ENCODE data around the gene VEGFA. TPM values are rescaled to one million over a fixed set of nuclear protein-coding genes. Genes with fewer than 3 reads are reported as not detected.
"Not testable (repeated sequence)": the region's sequence is repeated elsewhere in the genome, so short reads cannot be mapped to it uniquely, and the experiment has no call there.

Gene VEGFA
- total RNA-seq, 1 donor from 2014 or later, result 261 TPM

DNA sequence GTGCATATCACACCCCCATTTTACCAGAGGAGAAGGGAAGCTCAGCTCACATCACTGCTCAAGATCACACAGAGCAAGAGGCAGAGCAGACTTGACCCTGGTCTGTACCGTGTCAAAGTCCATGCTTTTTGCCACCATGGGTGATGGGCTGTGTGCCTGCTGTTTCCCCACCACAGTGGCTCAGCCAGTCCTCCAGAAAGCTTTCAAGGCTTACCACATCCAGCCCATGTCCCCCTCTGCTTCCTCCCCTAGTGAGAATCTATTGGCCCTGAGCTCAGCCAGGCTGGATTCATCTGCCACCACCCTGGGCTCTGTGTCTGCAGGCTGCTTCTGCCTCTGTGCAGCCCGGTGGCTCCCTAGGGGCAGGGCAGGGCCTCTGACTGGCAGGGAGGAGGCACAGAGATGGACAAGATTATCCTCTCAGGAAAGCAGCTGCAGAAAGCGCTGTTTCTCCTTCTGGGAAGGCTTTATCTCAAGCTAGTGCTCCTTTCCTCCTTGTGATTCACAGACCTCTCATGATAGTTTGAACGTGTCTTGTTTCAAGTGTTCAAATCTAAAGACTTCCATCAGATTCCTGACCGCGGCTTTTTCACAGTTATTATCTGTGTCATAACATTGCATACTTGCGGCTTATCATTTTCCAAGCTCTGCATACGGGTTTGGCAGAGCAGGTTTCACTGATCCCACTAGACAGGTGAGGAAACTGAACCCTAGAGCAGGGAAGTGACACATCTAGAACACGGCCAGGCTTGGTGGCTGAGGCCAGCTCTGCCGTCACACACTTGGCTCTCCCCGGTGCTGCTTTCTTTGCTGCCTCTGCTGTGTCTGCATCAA is 37.4 kb downstream of the VEGFA start:
- intact Hi-C loops (cut with micrococcal nuclease), result no loop called here
- no peak for DNase-seq
- ATAC-seq, result peak; percentile 40

DNA sequence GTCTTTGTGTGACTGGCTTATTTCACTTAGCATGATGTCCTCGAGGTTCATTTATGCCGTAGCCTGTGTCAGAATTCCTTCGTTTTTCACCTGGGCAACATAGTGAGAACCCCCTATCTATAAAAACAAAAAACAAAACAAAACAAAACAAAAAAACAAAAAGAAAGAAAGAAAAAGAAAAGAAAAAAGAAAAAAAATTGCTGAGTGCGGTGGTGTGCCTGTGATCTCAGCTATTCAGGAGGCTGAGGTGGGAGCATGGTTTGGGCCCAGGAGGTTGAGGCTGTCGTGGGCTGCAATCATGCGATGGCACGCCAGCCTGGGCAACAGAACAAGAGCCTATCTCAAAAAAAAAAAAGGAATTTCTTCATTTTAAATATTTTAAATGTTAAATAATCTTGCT is 38.4 kb downstream of the VEGFA start:
- intact Hi-C loops (cut with micrococcal nuclease), result no loop called here
- DNase-seq (no peak), ATAC-seq (no peak)

DNA sequence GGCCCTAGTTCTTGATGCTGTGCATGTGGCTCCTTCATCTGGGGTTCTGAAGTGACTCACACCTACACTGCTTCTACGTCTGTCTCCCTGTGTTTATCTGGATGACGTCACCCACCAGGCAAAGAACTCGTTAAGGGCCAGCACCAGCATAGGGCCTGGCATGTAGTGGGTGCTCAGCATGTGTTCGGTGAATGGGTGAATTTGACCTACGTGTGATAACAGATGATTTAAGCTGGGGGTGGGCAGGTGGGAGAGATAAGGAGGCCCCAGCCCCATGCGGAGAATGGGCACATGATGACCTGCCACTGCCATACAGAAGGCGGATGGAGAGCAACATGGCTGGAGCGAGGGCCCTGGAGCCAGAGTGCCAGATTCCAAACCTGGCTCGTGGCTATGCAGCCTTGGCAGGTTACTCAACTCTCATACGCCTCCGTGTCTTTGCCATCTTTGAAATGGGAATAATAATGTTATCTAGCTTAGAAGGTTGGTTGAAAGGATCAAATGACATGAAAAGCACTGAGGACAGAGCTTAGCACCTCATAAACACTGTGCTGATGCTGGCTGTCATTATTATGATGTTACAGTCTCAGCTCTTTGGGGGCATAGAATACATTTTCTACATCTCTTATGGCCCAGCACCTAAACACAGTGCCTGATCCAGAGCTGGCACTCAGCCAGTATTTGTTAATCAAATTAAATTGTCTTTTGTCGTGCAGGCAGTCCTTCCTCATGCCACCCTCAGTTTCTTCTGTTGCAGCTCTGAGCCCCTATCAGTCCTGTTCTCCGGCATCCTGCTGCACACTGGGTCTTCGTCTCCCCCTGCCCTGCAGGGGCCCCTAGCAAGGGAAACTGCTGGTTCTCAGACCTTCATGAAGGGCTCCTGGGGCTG is 39.6 kb downstream of the VEGFA start:
- DNase-seq, result no peak
- ATAC-seq, result peak; percentile 26
- intact Hi-C loops (cut with micrococcal nuclease), result loop anchor here (10.0 kb wide), 1 partner anchor 85 kb away; no protein-coding TSS in a partner anchor

DNA sequence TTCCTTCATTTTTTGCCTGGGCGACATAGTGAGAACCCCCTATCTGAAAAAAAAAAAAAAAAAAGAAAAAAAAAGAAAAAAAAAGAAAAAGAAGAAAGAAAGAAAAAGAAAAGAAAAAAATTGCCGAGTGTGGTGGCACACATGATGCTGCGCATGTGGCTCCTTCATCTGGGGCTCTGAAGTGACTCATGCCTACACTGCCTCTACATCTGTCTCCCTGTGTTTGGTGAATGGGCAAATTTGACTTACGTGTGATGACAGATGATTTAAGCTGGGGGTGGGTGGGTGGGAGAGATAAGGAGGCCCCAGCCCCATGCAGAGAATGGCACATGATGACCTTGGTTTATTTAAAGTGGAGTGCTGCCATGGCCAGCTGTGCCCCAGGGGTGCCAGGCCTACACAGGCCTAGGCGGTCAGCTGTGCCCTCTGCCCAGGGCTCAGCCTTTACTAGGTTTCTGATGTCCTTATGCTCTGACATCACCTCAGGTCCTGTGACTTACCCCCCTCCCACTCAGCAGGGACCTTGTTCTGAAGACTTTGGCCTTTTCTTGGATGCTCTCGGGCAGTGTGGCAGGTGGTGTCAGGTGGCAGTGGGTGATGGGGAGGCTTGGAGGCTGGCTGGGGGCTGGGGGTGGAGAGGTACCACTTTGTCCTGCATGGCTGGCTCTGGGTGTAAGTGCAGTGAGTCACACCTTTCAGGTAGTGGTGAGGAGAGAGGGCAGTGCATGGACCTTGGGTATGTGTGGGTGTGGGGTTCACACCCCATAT is 41.1 kb downstream of the VEGFA start:
- DNase-seq (no peak), ATAC-seq (no peak)
- intact Hi-C loops (cut with micrococcal nuclease), result loop anchor here (10.0 kb wide), 1 partner anchor 86 kb away; no protein-coding TSS in a partner anchor

DNA sequence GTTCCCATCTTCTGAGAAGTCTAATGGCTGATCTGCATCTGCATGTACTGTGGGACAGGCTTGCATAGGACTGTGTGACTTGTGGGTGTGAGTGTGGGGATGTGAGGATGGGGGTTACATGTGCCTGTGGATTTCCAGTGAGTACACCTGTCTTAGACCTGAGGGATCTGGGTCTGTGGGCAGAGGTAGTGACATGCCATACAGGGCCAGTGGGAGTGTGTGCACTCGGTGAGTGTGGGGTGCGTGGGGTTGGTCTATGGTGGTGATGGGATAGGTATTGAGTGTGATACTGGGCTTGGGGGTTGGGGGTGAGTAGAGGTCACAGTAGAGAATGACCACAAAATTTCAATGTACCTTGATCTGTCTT is 41.7 kb downstream of the VEGFA start:
- ATAC-seq, result no peak
- no peak for DNase-seq
- intact Hi-C loops (cut with micrococcal nuclease), result loop anchor here (10.0 kb wide), 1 partner anchor 87 kb away; no protein-coding TSS in a partner anchor

DNA sequence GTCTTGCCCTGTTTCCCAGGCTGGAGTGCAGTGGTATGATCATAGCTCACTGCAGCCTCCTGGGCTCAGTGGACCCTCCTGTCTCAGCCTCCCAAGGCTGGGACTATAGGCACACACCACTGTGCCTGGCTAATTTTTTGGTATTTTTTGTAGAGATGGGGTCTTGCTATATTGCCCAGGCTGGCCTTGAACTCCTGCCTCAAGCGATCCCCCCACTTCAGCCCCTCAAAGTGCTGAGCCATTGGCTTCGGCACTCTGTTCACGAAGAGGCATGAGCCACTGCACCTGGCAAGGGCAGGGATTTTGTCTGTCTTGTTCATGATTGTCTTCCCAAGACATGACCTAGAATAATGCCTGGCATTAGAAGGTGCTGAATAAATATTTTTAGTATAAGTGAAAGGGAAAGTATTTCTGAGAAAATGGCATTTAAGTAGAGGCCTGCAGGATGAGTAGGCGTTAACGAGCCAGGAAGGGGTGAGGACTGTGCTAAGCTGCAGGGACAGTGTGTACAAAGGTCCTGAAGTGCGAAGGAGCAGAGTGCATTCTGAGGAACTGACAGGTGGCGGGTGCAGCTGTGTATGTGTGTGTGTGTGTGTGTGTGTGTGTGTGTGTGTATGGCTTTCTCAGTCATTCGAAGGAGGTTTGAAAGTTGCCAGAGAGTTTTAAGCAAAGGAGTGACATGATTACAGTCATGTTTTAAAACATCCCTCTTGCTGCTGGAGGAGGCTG is 43.0 kb downstream of the VEGFA start:
- ATAC-seq, result peak; percentile 20
- intact Hi-C loops (cut with micrococcal nuclease), result loop anchor here (10.0 kb wide), 1 partner anchor 88 kb away; no protein-coding TSS in a partner anchor
- no peak for DNase-seq

DNA sequence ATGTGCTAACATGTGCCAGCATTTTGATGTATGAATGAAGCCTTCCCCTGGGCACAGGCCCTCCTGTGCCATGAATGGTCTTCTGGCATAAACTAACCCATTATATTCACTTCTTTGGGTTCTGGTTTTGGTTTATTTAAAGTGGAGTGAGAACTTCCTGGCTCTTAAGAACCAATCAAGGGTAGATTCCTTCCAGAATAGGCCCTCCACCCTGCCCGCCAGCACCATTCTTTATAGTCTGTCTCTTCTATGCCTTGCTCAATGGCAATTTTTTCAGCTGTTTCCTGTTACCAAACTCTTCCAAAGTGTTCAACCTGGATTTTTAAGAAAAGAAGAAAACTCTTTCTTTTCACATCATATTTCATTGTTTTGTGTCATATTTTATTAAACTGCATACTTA is 44.1 kb downstream of the VEGFA start:
- DNase-seq (no peak), ATAC-seq (no peak)
- intact Hi-C loops (cut with micrococcal nuclease), result loop anchor here (10.0 kb wide), 1 partner anchor 89 kb away; no protein-coding TSS in a partner anchor

DNA sequence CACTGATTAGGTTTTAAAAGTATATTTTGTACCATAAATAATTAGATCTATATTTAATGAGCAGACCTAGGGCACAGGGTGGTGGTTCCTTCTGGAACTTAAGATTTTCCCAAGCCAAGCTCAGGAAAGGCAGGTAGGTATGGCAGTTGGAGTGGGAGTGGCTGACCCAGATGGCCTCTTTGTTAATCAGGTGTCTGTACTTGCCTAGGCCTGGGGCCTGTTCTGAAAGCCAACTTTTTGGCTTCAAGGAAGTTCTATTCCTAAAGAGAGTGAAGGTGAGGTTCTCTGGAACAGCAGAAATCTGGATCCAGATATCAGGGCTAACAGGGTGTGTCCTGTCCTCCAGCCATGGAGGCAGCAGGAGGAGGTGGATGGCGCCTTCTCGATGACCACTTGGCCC is 44.9 kb downstream of the VEGFA start:
- ATAC-seq, result no peak
- intact Hi-C loops (cut with micrococcal nuclease), result loop anchor here (10.0 kb wide), 1 partner anchor 90 kb away; no protein-coding TSS in a partner anchor
- DNase-seq, result no peak

DNA sequence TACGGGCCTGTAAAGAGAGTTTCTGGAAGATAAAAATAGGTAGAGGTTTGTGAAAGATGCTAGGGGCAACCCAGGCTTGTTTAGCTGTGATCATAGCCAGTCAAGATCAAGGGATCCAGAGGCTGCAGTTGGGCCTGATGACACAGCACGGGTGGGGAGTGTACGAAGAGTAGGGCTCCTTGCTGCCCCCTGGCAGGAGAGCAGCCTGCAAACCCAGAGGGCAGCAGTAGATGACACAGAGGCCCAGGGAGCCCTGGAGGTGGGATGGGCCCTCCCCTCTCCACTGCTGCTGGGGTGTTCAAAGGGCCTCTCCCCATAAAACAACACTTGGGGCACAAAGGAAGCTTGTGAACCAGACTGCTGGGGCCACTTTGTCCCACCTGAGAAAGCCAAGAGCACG is 47.2 kb downstream of the VEGFA start:
- intact Hi-C loops (cut with micrococcal nuclease), result loop anchor here (10.0 kb wide), 1 partner anchor 92 kb away; no protein-coding TSS in a partner anchor
- ATAC-seq, result peak; percentile 97
- peak; percentile 79 for DNase-seq

DNA sequence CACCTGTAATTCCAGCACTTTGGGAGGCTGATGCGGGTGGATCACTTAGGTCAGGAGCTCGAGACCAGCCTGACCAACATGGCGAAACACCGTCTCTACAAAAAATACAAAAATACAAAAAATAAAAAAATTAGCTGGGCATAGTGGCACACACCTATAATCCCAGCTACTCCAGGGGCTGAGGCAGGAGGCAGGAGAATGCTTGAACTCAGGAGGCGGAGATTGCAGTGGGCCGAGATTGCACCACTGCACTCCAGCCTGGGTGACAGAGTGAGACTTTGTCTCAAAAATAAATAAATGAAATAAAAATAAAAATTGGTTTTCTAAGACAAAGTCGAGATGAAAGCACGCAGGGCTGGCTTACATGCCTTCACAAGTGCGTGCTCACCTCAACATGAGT is 49.0 kb downstream of the VEGFA start:
- intact Hi-C loops (cut with micrococcal nuclease), result loop anchor here (10.0 kb wide), 1 partner anchor 94 kb away; no protein-coding TSS in a partner anchor
- ATAC-seq, result not testable (repeated sequence)

DNA sequence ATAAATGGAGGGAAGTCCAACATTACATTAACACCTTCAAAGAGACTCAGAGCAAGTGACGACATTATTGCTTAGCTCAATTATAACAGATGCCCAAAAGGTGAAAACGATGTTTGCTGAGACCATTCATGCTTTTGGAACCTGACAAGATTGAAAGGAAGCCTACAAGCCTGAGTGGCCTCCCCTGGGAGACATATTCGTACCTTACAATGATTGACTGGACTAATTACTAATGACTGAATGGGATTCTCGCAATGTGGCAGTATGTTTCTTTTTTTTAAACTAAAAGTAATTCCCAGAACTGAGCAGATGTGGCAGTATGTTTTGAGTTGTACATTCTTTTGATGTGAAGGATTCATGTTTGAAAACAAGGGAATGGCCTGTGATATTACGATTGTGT is 49.9 kb downstream of the VEGFA start:
- intact Hi-C loops (cut with micrococcal nuclease), result loop anchor here (10.0 kb wide), 1 partner anchor 95 kb away; no protein-coding TSS in a partner anchor
- ATAC-seq, result no peak
- DNase-seq, result no peak

More for the DNA sequence above, 49.0 kb downstream of the VEGFA start:
- not testable (repeated sequence) for DNase-seq

DNA sequence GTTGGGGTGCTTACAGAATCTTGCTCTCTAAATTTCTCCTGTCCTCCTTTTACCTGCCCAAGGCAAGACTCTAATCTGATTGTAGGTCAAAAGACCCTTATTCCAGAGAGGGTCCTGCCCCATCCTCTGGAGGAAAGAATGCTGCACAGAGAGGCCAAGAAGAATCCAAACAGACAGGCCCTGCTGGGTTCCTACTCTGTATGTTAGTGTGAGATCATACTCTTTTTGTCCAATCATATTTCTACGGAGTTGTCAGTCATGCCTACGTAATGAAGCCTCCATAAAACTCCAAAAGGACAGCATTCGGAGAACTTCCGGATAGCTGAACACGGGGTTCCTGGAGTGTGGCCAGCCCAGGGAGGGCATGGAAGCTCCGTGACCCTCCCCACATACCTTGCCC is 50.5 kb downstream of the VEGFA start:
- intact Hi-C loops (cut with micrococcal nuclease), result no loop called here
- DNase-seq (no peak), ATAC-seq (no peak)

DNA sequence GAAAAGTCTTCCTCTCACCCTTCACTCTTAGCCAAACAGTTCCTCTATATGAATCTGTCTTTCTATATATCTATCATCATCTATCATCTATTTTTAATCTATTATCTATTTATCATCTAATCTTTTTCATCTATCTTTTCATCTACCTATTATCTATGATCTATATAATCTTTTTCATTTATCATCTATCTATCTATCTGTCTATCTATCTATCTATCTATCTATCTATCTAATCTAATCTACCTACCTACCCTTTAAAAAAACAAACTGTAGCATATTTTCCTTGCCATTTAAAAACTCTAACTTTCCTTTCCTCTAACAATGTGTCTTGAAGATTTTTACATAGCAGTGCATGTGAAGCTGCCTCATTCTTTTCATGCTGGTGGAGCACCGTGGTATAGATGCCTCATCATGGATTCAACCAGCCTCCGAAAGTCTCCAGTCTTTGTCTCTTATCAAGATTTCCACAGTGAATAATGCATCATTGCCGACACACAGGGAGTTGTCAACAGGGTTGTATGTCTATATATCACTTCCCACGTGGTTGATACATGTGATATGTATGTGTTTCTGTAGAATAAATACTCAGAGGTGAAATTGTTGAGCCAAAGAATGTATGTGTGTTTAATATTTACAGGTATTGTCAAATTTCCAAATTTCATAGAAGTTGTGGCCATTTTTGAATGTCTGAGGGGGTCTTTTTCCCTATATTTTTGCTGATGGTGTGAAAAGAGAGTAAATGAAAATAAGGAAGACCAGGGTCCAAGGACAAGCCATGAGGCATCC is 51.3 kb downstream of the VEGFA start:
- intact Hi-C loops (cut with micrococcal nuclease), result no loop called here
- DNase-seq, result no peak
- no peak for ATAC-seq

DNA sequence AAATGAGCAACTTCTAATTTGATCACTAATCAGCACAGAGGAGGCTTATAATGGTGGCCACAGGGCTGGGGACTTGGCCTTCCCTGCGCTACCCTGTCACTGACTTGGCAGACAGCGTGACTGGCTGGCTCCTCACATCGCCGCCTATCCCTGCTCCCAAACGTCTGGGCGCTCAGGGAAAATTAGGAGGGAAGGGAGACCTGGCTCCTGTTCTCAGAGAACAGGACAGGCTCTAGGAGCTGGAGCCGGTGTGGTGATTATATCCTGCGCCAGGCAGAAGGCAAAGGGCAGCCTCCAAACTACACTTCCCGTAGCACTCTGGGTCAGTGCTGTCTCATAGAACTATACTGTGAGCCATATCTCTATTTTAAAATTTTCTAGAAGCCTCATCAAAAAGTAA is 53.4 kb downstream of the VEGFA start:
- intact Hi-C loops (cut with micrococcal nuclease), result no loop called here
- no peak for DNase-seq

DNA sequence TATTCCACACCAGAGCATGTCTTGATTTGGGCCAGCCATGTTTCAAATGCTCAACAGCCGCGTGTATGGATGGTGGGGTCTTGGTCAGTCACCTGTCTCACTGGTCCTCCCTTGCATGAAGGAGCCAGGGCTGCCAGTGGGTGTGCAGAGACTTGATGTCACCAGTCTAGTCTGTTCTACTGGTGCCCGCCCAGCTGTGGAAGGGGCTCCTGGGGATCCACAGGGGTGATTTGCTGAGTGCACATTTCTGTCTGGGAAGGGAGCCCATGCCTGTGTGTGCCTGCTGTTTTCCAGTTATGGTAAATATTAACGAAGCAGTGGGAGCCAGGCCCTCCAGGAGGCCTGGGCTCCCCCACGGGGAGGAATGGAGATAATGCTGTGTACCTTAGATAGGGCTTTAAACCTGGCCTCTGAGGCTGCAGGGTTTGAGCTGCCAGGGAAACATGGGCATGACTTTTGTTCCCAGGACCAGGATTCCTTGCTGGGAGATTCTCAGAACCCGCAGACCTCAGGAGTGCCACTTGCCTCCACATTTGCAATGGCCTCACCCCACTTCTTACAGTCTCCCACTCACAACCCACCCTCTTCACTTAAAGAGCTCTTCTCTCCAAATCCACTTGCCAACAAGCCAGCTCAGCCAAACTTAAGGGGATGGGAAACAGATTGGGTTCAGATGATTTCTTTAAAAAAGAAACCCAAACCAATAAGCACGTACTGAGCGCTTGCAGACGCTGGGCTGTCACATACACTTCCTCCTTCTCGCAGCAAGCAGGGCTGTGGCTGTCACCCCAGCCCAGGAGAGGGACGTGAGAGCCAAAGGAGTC is 54.1 kb downstream of the VEGFA start:
- intact Hi-C loops (cut with micrococcal nuclease), result no loop called here
- DNase-seq, result no peak
- peak; percentile 52 for ATAC-seq

More for the DNA sequence above, 53.4 kb downstream of the VEGFA start:
- ATAC-seq, result no peak

DNA sequence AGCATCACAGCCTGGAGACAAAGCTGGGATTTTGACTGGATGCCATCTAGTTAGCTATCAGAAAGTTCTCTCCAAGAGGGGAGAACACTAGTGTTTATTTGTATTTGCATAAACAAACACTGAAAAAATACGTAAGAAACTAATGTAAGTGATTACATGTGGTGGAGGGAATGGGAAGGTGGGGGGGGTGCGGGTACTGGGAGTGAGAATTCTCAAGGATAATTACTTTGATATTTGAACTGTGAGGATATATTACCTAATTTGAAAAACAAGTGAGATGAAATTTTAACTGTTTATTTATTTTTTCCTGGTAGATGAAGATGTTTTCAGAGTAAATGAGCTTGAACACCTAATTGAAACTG is 54.7 kb downstream of the VEGFA start:
- no peak for DNase-seq
- intact Hi-C loops (cut with micrococcal nuclease), result no loop called here
- no peak for ATAC-seq
